Liver (tissue), 9 donors: ENCODE data around the gene PLPP2. TPM values are rescaled to one million over a fixed set of nuclear protein-coding genes. Genes with fewer than 3 reads are reported as not detected.

ENCODE experiments used
- DNase-seq: peaks from one replicate; pipeline ENCODE4 v3.0.0-alpha.2; 2017; ENCODE audit warnings: low spot score
- H3K27ac ChIP-seq, 2 donors: one replicate each; pipeline ENCODE4 v1.7.0; 2013; ENCODE audit warnings: inconsistent platforms in 2 of 2, low read length in 2 of 2, control low read depth in 1 of 2, low read depth in 1 of 2, mild to moderate bottlenecking in 1 of 2
- H3K27me3 ChIP-seq, 4 donors: one replicate each; pipeline versions ENCODE4 v1.6.1 to v1.7.0; 2013; ENCODE audit warnings: low read length in 3 of 4, inconsistent platforms in 1 of 4, mild to moderate bottlenecking in 1 of 4, moderate library complexity in 1 of 4; ENCODE audit not compliant: control insufficient read depth in 4 of 4, insufficient read depth in 4 of 4
- H3K36me3 ChIP-seq, 4 donors: one replicate each; pipeline versions ENCODE4 v1.6.1 to v1.7.0; 2013; ENCODE audit warnings: low read length in 3 of 4, mild to moderate bottlenecking in 3 of 4, low read depth in 1 of 4, moderate library complexity in 1 of 4; ENCODE audit not compliant: control insufficient read depth in 4 of 4, insufficient read depth in 3 of 4
- H3K4me1 ChIP-seq, 4 donors: one replicate each; pipeline versions ENCODE4 v1.6.1 to v1.7.0; 2013; ENCODE audit warnings: low read length in 3 of 4, mild to moderate bottlenecking in 3 of 4, moderate library complexity in 1 of 4; ENCODE audit not compliant: control insufficient read depth in 4 of 4, insufficient read depth in 4 of 4
- H3K4me3 ChIP-seq, 3 donors: one replicate each; pipeline versions ENCODE4 v1.6.1 to v1.7.0; 2013; ENCODE audit warnings: low read length in 3 of 3, control low read depth in 1 of 3, low read depth in 1 of 3, mild to moderate bottlenecking in 1 of 3
- H3K9ac ChIP-seq, 2 donors: one replicate each; pipeline ENCODE4 v1.7.0; 2013; ENCODE audit warnings: low read length in 2 of 2, mild to moderate bottlenecking in 2 of 2, moderate library complexity in 2 of 2, control low read depth in 1 of 2, low read depth in 1 of 2
- H3K9me3 ChIP-seq, 4 donors: one replicate each; pipeline versions ENCODE4 v1.6.1 to v1.7.0; 2013; ENCODE audit warnings: low read length in 3 of 4; ENCODE audit not compliant: control insufficient read depth in 4 of 4
- FOXA1 ChIP-seq: IDR thresholded peaks from 2 replicates; pipeline ENCODE4 v1.6.1; 2016; ENCODE audit warnings: antibody characterized with exemption
- FOXA2 ChIP-seq: IDR thresholded peaks from 2 replicates; pipeline ENCODE4 v1.6.1; 2016; ENCODE audit warnings: antibody characterized with exemption
- GABPA ChIP-seq, 2 donors: IDR thresholded peaks in 1 of 2; conservative IDR thresholded peaks in 1 of 2; 2 replicates each; pipeline ENCODE4 v1.6.1; 2016; ENCODE audit warnings: antibody characterized with exemption in 2 of 2, mild to moderate bottlenecking in 1 of 2, moderate library complexity in 1 of 2
- HNF4A ChIP-seq, 2 donors: conservative IDR thresholded peaks; 2 replicates each; pipeline ENCODE4 v1.6.1; 2016; ENCODE audit warnings: antibody characterized with exemption in 2 of 2, mild to moderate bottlenecking in 2 of 2
- JUND ChIP-seq, 2 donors: IDR thresholded peaks; 2 replicates each; pipeline ENCODE4 v1.6.1; 2016; ENCODE audit warnings: antibody characterized with exemption in 2 of 2
- RXRA ChIP-seq, 2 donors: IDR thresholded peaks; 2 replicates each; pipeline ENCODE4 v1.6.1; 2017 to 2018; ENCODE audit warnings: antibody characterized with exemption in 2 of 2, mild to moderate bottlenecking in 1 of 2
- TAF1 ChIP-seq: conservative IDR thresholded peaks from 2 replicates; pipeline ENCODE4 v1.6.1; 2016; ENCODE audit warnings: antibody characterized with exemption, mild to moderate bottlenecking
- YY1 ChIP-seq: IDR thresholded peaks from 2 replicates; pipeline ENCODE4 v1.6.1; 2016; ENCODE audit warnings: antibody characterized with exemption, mild to moderate bottlenecking
- WGBS: extraction: QIAGEN DNeasy Blood & Tissue Kit; methylation state at CpG from one replicate; pipeline ENCODE4 v1.1.7; 2013; 5-methylcytosine and 5-hydroxymethylcytosine counted together
- polyA plus RNA-seq, 2 donors: library from polyadenylated mRNA; stranded (reverse) in 1 of 2; unstranded in 1 of 2; fragments of 200-250 nt in 1 of 2; fragments of >200 nt in 1 of 2; fragmentation: Nextera tagmentation in 1 of 2; extraction: Ambion mirVana in 1 of 2; gene quantifications; one replicate each; pipeline versions ENCODE4 v1.2.1 to v1.2.3, GENCODE V29; 2013 to 2015
- total RNA-seq, 2 donors: library from RNA; depleted of rRNA; stranded (reverse); fragments of >200 nt; gene quantifications; one replicate each; pipeline ENCODE4 v1.2.3, GENCODE V29; 2014
- TF ChIP-seq, protein P1 (sequence below): IDR thresholded peaks from 2 replicates; pipeline ENCODE4 v1.6.1; 2016; ENCODE audit warnings: antibody characterized with exemption
- TF ChIP-seq, protein P2 (sequence below): IDR thresholded peaks from 2 replicates; pipeline ENCODE4 v1.6.1; 2016; ENCODE audit warnings: antibody characterized with exemption, mild to moderate bottlenecking
- TF ChIP-seq, protein P3 (sequence below): IDR thresholded peaks from 2 replicates; pipeline ENCODE4 v1.6.1; 2016; ENCODE audit warnings: antibody characterized with exemption
- donor health status: healthy.
- donor health status: healthy.
- donor health status: healthy.
- donor health status: healthy.
- donor health status: healthy.

PLPP2 gene
- total and polyA plus RNA-seq, 4 donors, result 0.75 to 5.9 (median 2.0) TPM

DNA sequence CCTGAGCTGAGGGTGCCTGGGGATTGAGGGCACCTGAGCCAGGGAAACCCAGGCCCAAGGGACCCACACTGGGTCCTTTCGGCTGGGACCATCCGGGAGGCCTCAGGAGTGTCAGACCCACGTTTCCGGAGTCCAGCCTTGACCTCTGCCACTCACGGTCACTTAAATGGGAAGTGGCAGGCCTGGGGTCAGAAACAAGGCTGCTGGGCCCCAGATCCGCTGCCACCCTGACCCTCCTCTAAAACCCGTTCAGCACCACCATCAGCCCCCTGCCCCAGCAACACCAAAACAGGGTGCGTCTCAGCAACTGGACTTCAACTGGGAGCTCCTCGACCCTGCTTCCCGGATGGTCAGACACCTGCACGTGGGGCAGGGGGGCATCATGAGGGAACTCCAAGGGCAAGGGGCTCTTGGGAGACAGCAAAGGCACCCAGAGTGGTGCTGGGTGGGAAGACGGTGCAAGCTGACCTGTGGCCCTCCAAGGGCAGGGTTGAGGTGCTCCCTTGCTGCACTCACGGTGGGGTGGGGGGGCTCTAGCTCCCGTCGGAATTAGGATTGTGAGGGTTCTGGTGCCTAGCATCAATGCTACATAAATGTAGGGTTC is 1.2 kb upstream of the PLPP2 start:
- TF ChIP-seq, protein P1, sequence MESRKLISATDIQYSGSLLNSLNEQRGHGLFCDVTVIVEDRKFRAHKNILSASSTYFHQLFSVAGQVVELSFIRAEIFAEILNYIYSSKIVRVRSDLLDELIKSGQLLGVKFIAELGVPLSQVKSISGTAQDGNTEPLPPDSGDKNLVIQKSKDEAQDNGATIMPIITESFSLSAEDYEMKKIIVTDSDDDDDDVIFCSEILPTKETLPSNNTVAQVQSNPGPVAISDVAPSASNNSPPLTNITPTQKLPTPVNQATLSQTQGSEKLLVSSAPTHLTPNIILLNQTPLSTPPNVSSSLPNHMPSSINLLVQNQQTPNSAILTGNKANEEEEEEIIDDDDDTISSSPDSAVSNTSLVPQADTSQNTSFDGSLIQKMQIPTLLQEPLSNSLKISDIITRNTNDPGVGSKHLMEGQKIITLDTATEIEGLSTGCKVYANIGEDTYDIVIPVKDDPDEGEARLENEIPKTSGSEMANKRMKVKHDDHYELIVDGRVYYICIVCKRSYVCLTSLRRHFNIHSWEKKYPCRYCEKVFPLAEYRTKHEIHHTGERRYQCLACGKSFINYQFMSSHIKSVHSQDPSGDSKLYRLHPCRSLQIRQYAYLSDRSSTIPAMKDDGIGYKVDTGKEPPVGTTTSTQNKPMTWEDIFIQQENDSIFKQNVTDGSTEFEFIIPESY, result no peak
- TF ChIP-seq FOXA1 (no peak), YY1 (no peak)
- TF ChIP-seq, protein P2, sequence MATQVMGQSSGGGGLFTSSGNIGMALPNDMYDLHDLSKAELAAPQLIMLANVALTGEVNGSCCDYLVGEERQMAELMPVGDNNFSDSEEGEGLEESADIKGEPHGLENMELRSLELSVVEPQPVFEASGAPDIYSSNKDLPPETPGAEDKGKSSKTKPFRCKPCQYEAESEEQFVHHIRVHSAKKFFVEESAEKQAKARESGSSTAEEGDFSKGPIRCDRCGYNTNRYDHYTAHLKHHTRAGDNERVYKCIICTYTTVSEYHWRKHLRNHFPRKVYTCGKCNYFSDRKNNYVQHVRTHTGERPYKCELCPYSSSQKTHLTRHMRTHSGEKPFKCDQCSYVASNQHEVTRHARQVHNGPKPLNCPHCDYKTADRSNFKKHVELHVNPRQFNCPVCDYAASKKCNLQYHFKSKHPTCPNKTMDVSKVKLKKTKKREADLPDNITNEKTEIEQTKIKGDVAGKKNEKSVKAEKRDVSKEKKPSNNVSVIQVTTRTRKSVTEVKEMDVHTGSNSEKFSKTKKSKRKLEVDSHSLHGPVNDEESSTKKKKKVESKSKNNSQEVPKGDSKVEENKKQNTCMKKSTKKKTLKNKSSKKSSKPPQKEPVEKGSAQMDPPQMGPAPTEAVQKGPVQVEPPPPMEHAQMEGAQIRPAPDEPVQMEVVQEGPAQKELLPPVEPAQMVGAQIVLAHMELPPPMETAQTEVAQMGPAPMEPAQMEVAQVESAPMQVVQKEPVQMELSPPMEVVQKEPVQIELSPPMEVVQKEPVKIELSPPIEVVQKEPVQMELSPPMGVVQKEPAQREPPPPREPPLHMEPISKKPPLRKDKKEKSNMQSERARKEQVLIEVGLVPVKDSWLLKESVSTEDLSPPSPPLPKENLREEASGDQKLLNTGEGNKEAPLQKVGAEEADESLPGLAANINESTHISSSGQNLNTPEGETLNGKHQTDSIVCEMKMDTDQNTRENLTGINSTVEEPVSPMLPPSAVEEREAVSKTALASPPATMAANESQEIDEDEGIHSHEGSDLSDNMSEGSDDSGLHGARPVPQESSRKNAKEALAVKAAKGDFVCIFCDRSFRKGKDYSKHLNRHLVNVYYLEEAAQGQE, result no peak
- Histone ChIP-seq H3K27me3 (peaks cover 0 to 14% (median 3%) of the 10 kb centered on the region in 4 donors), H3K4me1 (peaks cover 0 to 8% (median 1%) of the 10 kb centered on the region in 4 donors), H3K4me3 (no peak overlapping the region), H3K27ac (no peak overlapping the region), H3K9me3 (peaks cover 2 to 8% (median 5%) of the 10 kb centered on the region in 4 donors), H3K9ac (no peak overlapping the region), H3K36me3 (no peaks in the 10 kb centered on the region)
- DNase-seq, result peak; percentile 28
- WGBS, result 73% methylated on average over 15 of the region's 15 CpGs

DNA sequence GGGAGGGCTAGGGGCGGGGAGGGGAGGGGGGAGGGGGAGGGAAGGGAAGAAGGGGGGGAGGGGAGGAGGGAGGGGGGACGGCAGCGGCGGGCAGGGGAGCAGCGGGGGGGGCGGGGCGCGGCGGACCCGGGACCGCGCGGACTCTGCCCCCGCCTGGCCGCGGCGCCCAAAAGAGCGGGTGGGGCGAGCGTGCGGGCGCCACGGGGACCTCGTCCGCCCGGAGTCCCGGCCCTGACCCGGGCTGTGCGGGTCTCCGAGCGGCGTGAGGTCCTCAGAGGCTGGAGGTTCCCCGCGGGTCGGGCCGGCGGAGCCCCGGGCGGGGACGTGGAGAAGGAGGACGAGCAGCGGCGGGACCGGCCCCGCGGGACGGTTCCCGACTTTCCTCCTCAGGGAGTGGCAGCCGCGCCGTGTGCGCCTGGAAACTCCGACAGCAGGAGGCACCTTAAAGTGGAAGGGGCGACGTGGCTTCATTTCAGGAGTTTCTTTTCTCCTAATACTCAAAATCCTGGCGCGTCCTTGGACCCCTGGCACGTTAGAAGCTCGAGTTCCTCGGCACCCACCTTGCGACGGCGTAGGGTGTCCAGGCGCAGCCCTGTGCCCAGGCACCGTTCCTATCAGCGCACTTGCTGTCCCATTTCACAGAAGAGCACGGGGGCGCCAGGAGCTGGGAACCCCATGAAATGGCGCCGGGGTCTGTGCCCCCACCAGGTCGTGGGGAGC is 518 bp upstream of the PLPP2 start:
- Histone ChIP-seq H3K9me3 (peaks cover 2 to 8% (median 5%) of the 10 kb centered on the region in 4 donors), H3K36me3 (no peaks in the 10 kb centered on the region), H3K4me1 (peaks cover 0 to 8% (median 1%) of the 10 kb centered on the region in 4 donors), H3K9ac (no peak overlapping the region), H3K27ac (no peak overlapping the region), H3K27me3 (peaks cover 0 to 14% (median 3%) of the 10 kb centered on the region in 4 donors), H3K4me3 (peak overlapping the region in 1 of 3 donors; percentile 2)
- DNase-seq, result peak; percentile 30
- WGBS, result 30% methylated on average over 68 of the region's 71 CpGs
- TF ChIP-seq JUND (IDR thresholded peaks at IDR 0.05), result no peak
- TF ChIP-seq HNF4A (conservative IDR thresholded peaks at IDR 0.05), result no peak
- no peak for TF ChIP-seq FOXA2
- no peak for TF ChIP-seq TAF1
- TF ChIP-seq RXRA (IDR thresholded peaks at IDR 0.05), result no peak
- TF ChIP-seq, protein P3, sequence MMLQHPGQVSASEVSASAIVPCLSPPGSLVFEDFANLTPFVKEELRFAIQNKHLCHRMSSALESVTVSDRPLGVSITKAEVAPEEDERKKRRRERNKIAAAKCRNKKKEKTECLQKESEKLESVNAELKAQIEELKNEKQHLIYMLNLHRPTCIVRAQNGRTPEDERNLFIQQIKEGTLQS, result no peak
- TF ChIP-seq GABPA (IDR thresholded peaks at IDR 0.05 in 1 of 2, conservative IDR thresholded peaks at IDR 0.05 in 1 of 2), result no peak
